ENCODE results near the gene ABR.
A peak's percentile ranks its signal among the peaks of the same experiment; 100 is the strongest.
"Not testable (repeated sequence)": the region's sequence is repeated elsewhere in the genome, so short reads cannot be mapped to it uniquely, and the experiment has no call there.

The ABR gene

DNA sequence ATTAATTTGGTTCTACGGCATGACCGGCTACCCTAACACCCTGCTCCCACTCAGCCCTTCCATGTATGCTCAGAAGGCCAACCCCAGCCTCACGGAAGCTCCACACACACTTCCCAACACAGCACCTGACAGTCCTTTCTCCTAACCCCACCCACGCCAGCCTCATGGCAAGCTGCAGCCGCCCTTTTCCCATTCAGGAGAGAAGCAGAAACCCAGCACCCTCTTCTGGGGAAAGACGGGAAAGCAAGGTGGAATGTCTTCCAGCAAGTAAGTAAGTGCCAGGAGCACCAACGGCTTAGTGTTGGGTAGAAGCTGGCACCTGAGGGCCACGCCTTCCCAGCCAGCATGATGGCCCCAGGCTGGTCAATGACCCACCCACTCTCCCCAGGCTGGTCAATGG, 32.1 kb downstream of the ABR start:
- DNase-seq (ENCODE audit: low spot score): peak; percentile 69

DNA sequence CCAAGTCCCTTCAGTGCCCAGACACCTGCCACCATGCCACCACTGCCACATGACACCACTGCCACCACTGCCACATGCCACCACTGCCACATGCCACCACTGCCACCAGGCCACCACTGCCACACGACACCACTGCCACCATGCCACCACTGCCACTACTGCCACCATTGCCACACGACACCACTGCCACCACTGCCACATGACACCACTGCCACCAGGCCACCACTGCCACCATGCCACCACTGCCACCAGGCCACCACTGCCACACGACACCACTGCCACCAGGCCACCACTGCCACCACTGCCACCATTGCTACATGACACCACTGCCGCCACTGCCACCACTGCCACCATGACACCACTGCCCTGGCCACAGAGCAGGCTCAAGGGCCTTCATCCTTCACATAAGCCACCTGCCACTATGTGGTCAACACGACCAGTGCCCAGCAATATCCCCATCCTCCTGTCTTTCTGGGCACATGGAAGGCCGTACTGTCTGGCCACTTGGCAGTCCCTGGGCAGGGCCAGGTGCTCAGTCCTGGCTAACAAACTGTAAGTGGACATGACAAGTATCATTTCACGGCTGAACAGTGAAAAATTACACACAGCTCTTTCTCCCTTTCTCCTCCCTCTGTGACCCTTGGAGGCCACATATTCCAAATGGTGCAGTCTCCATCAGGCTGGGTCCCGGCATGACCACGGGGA, 33.1 kb downstream of the ABR start:
- DNase-seq (ENCODE audit: low spot score): no peak

DNA sequence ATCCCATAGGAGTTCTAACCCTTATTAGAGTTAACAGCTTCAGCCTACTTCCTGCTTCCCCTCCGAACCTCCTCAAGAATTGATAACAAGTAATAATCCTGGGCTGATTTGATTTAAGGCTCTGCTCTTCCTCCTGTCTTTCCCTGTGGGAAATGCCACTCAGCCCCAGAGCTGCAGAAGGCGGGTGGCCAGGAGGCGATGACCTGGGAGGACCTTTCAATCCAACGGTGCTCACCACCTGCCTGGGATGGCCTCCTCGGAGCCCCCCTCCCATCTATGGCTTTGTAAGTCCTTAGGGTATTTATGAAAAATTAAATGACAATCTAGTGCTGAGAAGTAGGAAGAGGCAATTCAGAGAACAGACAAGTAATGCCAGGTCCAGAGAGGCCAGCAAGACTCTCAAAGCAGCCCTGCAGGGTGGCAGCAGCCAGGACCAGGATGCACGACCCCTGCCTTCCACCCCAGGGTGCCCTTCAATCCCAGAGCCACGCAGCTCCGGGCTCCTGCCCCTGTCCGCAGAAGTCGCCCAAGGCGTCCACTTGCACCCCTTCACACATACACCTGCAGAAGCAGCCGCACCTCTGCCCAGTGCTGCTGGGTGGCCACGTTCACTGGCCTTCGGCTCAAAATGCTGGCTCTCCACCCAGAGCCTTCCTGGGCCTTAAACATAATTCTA, 34.3 kb downstream of the ABR start:
- no peak for DNase-seq (ENCODE audit: low spot score)

DNA sequence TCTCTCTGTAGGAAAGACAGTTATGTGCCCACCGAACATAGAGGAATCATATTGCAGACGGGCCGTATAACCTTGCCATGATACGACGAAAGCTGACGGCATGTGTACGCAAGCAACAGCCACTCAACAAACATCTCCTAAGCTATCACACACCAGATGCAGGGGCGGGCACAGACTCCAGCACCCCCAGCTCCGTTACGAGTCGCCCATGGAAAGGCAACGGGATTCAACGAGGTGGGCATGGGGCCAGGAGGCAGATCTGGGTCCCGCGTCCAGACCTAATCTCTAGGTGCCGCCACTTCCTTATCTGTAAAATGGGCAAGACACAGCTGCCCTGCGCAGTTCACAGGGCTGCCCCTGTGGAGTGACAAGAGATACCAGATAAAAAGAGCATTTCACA, 35.6 kb downstream of the ABR start:
- no peak for DNase-seq (ENCODE audit: low spot score)

DNA sequence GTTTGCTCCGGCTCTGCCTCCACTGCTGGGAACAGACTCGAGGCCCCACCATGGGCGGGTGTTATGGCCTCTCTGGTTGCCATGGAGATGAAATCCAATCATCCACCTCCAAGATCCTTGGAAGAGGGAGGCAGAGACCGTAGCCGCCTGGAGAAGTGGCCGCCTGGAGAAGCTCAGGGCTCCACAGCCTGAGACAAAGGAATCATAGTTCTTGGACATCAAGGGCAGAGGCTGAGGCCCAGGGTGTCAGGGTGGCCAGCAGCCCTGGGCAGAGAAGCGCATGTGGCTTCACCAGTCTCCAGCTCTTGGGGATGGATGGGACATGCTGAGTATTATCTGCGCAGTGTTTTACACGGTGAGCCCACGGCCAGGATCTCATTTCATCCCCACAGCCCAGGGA, 36.2 kb downstream of the ABR start:
- peak; percentile 51 for DNase-seq (ENCODE audit: low spot score)

DNA sequence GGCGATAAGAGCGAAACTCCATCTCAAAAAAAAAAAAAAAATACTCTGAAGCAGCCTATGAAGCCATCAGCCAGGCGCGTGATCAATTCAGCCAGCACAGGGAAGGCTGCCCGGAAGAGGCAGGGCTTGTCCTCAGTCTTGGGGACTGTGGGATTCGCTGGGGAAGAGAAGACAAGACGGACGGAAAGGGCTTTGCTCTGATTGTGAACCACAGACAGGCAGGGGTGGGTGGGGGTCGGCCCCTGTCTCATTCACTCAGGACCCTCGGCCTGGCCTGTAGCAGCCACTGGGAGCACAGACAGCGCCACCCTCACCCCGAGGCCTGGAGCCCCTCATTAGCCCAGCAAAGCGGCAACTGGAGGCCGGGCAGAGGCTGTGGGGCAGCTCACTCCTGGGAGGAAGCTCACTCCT, 37.2 kb downstream of the ABR start:
- DNase-seq (ENCODE audit: low spot score): no peak

DNA sequence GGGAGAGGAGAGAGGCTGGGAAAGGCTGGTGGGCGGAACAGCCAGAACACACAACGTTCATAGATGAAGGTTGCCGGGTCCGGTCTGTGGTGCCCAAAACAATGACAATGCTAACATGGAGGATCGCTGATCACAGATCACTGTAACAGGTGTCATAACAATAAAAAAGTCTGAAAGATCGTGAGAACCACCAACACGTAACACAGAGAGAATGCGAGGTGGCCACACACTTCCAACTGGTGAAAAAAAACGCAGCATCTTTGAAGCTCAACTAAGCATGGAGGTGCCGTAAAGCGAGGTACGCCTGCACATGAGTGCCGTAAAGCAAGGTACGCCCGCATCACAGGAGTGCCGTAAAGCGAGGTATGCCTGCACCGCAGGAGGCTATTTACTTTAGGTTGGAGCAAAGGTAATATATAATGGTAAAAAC, 42.3 kb downstream of the ABR start:
- no peak for DNase-seq (ENCODE audit: low spot score)

DNA sequence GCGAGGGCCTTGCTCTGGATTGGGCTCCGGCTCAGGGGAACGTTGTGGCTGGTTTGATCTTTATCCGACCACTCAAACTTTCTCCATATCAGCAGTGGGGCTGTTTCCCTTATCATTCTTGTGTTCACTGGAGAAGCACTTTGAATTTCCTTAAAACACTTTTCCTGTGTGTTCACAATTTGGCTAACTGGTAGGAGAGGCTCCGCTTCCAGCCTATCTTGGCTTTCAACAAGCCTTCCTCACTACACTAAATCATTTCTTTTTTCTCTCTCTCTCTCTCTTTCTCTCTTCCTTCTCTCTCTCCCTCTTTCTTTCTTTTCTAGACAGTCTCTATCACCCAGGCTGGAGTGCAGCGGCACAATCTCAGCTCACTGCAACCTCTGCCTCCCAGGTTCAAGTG, 43.0 kb downstream of the ABR start:
- DNase-seq (ENCODE audit: low spot score): no peak

DNA sequence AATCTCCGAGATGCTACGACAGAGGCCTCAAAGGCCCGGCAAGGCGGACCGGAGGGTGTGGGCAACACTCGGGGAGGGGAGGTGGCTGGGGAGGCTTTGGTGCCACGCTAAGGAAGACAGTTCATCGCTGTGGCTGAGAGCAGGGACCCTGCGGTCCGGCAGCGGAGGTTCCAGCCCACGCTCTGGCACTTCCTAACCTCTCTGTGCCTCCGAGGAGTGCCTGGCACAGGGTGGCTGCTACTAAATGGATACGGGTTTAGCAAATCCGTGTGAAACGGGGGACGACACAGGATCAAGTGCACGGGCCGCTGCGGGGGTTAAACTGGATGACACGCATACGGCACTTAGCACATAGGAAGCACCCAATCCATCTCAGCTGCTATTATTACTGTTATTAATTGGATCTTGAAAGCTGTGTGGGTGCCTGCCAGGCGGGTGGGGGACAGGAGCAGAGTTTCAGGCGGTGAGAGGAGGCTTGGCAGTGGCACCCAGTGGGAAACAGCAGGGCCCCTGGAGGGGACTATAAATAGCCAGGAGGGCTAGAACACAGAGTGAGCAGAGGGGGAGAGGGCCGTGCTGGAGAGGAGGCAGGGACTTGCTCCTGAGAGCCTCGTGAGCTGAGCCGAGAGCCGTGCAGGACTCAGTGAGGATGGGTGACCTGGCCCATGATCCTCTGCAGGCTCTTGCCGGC, 45.0 kb downstream of the ABR start:
- DNase-seq (ENCODE audit: low spot score): no peak

DNA sequence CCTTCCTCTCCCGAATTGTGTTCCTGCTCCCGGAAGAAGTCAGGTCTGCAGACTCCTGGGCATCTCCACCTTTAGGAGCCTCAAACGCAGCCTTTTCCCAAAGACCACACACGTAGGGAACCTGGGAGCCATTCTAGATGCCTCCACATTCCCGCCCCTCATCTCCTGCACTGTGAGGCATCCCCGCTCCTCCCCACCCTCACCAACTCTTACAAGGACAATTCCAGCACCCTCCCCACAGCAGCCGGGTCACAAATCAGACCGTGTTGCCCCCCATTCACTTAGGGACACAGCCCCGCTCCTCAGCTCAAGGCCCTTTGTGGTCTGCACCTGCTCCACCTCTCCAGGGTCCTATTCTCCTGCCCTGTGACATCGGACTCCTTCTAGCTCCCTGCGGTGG, 49.6 kb downstream of the ABR start:
- DNase-seq (ENCODE audit: low spot score): no peak

DNA sequence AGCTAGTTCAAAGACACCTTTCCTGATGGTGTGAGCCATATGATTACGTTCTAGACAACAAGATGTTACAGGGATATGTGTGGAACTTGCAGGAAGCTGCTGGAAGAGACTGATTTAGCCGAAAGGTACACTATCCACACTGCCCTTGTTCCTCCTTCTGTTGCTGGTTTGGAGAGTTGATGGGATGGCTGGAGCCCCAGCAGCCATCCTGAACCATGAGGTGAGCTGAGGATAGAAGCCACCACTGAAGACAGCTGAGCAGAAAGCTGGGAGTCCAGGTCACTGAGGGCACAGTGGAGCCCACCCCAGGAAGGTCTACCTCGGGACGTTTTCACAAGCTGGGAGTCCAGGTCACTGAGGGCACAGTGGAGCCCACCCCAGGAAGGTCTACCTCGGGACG, 51.3 kb downstream of the ABR start:
- DNase-seq (ENCODE audit: low spot score): not testable (repeated sequence)

DNA sequence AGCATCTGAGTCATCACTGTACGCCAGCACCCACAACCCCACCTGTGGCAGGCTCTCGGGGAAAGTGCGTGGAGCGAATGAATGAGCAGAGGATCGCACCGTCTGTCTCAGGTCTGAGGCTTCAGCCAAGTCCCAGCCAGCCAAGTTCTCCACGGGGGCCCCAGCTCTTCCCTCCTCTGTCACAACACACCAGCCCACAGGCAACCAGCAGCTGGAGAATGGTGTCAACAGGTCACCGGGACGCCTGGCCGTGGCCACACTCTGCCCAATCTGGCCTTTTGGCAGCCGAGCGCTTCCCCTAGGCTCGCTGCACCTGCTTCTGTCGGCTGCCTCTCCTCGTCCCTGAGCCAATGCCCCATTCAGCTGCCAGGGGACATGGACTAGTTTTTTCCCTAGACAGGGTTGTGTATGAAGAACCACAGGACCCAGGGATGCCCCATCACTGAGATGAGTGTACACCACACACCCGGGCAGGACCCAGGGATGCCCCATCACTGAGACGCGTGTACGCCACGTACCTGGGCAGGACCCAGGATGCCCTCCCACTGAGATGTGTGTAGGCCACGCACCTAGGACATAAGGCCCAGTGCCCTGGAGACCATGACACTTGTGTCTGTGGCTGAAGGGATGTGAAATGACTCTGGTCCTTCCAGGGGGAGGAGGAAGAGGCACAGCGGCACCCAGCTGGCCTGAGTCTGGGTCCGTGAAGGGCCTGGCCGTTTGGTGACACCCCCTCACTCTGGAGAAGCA, 52.8 kb downstream of the ABR start:
- DNase-seq (ENCODE audit: low spot score): no peak

DNA sequence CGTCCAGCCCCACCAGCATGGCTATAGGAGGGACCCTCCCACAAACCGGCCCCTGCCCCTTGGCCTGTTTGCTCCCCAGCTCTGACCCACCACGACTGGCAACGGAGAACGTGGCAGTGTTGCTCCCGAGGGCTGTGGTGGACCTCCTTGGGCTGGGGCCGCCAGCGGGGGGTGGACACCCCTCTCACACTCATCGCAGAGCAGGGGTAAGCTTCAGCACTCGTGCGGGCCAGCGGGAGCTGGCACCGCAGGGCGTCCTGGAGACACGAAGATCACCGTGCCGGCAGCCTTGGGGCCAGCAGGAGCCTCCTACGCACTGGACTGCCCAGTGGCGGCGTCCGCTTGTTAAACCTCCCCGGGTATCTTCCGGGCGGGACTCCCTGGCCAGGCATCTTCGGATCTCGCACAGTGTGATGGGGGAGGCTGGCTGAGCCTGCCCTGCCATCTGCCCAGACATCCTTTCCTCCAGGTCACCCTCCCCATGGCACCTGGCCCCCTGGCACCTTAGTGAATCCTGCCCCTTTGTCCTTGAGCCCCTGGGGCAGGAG, 53.5 kb downstream of the ABR start:
- no peak for DNase-seq (ENCODE audit: low spot score)

DNA sequence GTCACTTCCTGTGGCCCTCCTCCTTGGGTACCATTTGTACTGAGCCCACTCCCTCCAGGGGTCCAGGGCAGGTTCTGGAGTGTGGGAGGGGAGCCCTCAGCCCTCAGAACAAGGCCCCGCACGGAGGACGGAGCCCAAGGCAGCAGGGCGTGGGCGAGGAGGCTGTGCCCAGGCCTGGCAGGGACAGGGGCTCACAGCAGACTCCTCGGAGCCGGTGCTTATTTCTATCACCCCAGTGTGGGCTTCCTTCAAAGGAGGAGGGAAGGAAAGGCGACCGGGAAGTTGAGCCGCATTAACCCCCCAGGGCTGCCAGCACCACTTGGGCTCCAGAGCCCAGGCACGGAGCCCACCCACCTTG, 54.0 kb downstream of the ABR start:
- DNase-seq (ENCODE audit: low spot score): no peak

DNA sequence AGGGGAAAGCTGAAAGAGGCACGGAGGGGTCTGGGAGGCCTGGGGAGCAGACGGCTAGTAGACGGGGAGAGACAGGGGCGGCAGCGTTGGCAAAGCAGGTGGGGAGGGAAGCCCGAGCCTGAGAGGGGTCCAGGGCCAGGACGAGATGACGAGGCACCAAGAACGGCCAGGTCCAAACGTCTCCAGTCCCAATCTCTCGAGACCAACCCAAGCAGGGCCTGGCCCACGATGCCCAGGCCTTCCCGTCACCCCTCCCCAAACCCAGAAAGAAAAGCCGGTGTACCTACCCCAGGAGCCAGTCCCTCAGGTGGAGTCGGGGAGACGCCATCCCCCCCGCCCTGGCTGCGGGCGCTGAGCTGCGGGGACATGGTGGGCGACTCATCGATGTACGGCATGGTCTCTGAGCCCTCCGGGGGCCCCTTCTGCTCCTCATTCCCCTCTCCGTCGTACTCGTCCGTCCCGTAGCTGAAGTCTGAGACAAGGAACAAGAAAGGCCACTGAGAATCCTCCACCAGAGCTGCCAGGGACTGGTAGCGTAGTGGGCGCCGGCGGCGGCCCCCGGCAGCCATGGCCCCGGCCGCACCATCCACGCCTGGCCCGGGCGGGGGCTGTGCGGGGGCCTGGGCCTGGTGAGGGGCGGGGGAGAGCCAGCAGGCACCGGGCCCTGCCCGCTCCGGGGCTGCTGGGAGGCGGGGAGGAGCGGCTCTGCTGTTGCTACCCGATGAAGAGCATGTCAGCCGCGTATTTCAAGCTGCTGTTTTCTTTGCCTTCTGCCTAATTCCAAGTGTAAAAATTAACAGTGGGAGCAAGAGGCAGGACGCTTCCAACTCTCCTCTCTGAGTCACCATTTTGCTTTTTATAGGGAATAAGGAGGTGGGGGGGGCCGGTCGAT, 54.6 kb downstream of the ABR start:
- no peak for DNase-seq (ENCODE audit: low spot score)

DNA sequence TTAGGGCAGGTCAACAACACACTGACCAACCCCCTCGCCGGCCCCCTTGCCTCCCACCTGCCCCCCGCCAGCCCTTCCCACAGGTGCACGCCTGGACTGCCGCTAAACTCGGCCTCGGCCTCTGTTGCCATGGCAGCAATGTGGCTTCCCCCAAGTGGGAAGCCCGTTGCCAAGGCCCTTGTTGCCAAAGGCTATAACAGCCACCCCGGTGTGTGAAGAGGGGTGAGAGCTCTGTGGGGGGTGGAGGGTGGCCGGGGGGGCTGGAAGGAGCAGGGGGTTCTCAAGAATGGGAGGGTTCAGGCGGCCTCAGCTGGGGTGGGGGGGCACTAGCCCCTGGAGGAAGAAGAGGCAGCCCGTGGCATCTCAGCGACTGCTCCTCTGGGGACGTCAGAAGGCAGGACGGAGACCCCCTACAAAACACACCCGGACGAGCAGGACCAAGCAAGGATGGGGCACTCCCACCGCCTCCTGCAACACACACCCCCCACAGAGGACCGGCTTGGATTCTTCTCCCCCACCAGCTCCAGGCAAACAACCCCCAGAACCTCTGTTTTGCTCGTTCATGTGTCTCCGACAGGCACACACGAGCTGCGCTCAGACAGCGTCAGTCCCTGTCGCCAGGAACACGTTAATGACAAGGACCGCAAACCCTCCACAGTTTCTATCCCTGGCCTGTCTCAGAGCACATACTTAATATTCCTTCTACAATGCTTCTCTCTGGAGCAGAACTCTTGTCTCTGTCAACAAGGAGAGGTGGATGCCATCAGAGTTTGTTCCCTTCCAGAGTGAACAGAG, 55.7 kb downstream of the ABR start:
- DNase-seq (ENCODE audit: low spot score): no peak

DNA sequence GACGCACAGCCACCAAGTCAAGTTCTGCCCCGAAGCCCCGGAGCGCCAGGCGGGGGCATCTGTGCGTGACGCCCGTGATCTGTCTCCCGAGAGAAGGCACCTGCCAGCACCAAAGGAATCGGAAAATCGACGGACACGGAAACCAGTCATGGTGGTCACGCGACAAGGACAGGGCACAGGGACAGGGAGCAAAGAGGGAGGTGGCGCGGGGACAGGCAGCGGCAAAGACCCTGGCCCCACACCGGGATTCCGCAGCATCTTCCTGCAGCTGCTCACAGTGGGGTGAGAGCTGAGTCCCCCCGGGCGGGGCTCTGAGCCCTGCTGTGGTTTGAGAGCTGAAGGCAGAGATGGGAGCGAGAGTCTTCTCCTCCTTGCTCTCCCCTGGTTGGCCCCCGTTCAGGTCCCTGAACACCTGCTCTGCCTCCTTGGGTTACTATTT, 56.4 kb downstream of the ABR start:
- DNase-seq (ENCODE audit: low spot score): no peak

DNA sequence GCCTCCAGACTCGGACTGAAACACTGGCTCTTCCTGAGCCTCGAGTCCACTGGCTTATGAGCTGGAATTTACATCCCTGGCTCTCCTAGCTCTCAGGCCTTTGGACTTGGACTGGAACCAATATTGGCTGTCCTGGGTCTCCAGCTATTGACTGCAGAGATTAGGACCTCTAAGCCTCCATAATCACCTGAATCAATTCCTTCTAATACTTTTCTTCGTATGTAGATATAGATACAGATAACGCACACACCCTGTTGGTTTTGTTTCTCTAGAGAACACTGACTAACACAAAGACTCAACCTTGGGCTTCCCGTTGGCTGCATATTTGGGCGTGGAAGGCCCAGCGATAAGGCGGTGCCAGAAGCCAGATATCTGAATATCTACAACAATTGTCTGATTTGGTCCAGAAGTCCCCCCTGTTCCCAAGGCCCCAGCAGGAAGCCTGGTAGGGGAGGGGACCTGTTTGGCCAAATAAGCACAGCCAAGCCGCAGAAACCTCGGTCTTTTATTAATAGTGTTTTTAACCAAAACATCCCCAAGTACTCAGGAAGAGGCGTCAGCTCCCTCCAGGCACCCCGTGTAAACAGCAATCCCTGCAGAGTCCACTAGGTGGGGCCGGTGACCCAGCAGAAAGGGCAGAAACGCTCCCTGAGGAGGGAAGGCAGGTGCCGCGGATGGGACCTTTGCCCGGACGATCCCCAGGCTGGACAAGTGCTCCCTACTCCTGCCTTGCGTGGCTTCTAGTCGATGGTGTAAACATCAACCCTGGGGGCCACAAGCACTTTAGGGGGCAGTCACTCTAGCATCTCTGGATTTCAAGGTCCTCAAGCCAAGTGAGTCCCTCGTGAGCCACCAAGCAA, 57.0 kb downstream of the ABR start:
- DNase-seq (ENCODE audit: low spot score): peak; percentile 77

DNA sequence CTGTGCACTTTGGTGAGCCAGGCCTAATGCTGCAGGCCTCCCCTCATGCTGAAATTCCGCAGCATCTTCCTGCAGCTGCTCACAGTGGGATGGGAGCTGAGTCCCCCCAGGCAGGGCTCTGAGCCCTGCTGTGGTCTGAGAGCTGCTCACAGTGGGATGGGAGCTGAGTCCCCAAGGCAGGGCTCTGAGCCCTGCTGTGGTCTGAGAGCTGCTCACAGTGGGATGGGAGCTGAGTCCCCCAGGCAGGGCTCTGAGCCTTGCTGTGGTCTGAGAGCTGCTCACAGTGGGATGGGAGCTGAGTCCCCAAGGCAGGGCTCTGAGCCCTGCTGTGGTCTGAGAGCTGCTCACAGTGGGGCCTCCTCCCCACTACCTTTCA, 58.4 kb downstream of the ABR start:
- DNase-seq (ENCODE audit: low spot score): not testable (repeated sequence)
